Stomach (tissue), 9 donors: ENCODE data around the gene IFT27. TPM values are rescaled to one million over a fixed set of nuclear protein-coding genes. Genes with fewer than 3 reads are reported as not detected.

ENCODE experiments used
- DNase-seq, 2 donors: peaks; one replicate each; pipeline versions ENCODE4 v3.0.0 to v3.0.0-alpha.2; 2013 to 2019
- H3K27ac ChIP-seq, 5 donors: fragments of 200-600 bp in 4 of 5; sonication (generic) in 4 of 5; one replicate each; pipeline ENCODE4 v1.5.1; 2013 to 2019; ENCODE audit warnings: mild to moderate bottlenecking in 1 of 5, moderate library complexity in 1 of 5
- H3K27me3 ChIP-seq, 3 donors: fragments of 200-600 bp; sonication (generic); one replicate each; pipeline ENCODE4 v1.5.1; 2017 to 2019; ENCODE audit warnings: mixed run types in 1 of 3
- H3K36me3 ChIP-seq, 4 donors: fragments of 200-600 bp; sonication (generic); 1 replicate in 3 of 4; 2 replicates in 1 of 4; pipeline ENCODE4 v1.5.1; 2016 to 2019
- H3K4me1 ChIP-seq, 4 donors: fragments of 200-600 bp; sonication (generic); one replicate each; pipeline ENCODE4 v1.5.1; 2016 to 2019
- H3K4me3 ChIP-seq, 4 donors: fragments of 200-600 bp; sonication (generic) in 3 of 4; one replicate each; pipeline ENCODE4 v1.5.1; 2016 to 2019; ENCODE audit warnings: mild to moderate bottlenecking in 1 of 4
- H3K9me3 ChIP-seq, 4 donors: fragments of 200-600 bp; sonication (generic); one replicate each; pipeline ENCODE4 v1.5.1; 2016 to 2019
- EP300 ChIP-seq: sonication (generic); formaldehyde crosslinking; IDR thresholded peaks from one replicate; pipeline ENCODE4 v1.6.1; 2017; ENCODE audit warnings: antibody characterized with exemption
- POLR2A ChIP-seq, 4 donors: fragments of 450-650 bp; IDR thresholded peaks; one replicate each; pipeline ENCODE4 v1.6.1; 2016; ENCODE audit warnings: antibody characterized with exemption in 4 of 4, control low read depth in 2 of 4, mild to moderate bottlenecking in 1 of 4, moderate library complexity in 1 of 4
- POLR2AphosphoS5 ChIP-seq, 3 donors: sonication (generic); formaldehyde crosslinking; IDR thresholded peaks; one replicate each; pipeline ENCODE4 v1.6.1; 2016; ENCODE audit warnings: antibody characterized with exemption in 3 of 3
- WGBS, 5 donors: extraction: QIAGEN DNeasy Blood & Tissue Kit in 3 of 5; methylation state at CpG; one replicate each; pipeline versions ENCODE4 v1.1.5 to v1.1.7; 2013 to 2018; 5-methylcytosine and 5-hydroxymethylcytosine counted together
- intact Hi-C: fragments of 100-400 bp; cut with DNase I; formaldehyde crosslinking; loops from one replicate; pipeline ENCODE4 v1.15.1; 2023; ENCODE audit warnings: low total_unique reads
- polyA plus RNA-seq, 3 donors: library from polyadenylated mRNA; stranded (reverse); fragments of 200-250 nt; gene quantifications; one replicate each; pipeline ENCODE4 v1.2.3, GENCODE V29; 2013
- total RNA-seq, 5 donors: library from RNA; depleted of rRNA; stranded (reverse); fragments of >200 nt; gene quantifications; one replicate each; pipeline versions ENCODE4 v1.1.0 to v1.2.3, GENCODE V29; 2014 to 2016
- TF ChIP-seq, protein P1 (sequence below), 7 experiments: fragments of 450-650 bp in 4 of 7; fragments of 200-600 bp in 3 of 7; sonication (generic) in 3 of 7; IDR thresholded peaks; one replicate each; pipeline ENCODE4 v1.5.1; 2016 to 2019; ENCODE audit warnings: antibody characterized with exemption in 7 of 7, control low read depth in 2 of 7, mild to moderate bottlenecking in 1 of 7
- donor health status: healthy with polysubstance abuse.
- donor health status: Bipolar disorder and iron deficiency.
- donor health status: healthy.

IFT27 gene
- total and polyA plus RNA-seq, 8 donors = 8.2 to 36.1 (median 18.4) TPM

DNA sequence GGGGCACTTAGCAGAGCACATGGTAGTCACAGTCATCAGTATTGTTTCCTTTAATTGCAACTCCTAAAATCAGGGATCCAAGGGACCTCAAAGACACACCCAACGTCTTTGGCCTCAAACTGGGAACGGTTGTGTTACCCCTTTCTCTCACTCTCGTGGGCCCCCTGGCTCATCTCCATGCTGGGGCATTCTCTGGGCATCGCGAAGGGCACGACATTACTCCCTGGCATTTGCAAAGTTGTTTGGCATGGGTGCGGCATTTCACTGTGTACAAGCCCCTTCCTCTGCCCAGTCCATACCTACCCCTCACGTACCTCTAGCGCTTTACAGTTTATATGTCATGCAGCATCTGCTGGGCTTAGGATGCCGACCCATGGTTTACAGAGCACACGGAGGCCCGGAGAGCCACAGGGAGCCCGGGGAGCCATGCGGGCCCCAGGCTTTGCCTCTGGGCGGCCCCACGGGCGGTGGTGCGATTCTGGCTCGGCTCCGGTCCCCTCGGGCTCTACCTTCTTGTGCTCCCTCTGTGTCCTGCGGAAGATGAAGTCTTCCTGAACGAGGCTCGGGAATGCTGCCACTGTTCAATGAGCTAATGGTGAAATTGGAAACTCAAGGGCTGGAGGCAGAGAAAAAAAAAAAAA, 50.4 kb downstream of the IFT27 start:
- intact Hi-C loops = no loop called here
- no peak overlapping the region for H3K27ac ChIP-seq
- H3K4me3 ChIP-seq = no peak overlapping the region
- peaks cover 0 to 83% (median 17%) of the 10 kb centered on the region in 3 donors for H3K27me3 ChIP-seq
- TF ChIP-seq POLR2A (IDR thresholded peaks at IDR 0.05) = no peak
- 66 to 79% (median 75%) methylated on average over 24 of the region's 24 CpGs for WGBS, 5 donors
- H3K4me1 ChIP-seq = no peaks in the 10 kb centered on the region
- no peaks in the 10 kb centered on the region for H3K36me3 ChIP-seq
- DNase-seq = no peak
- H3K9me3 ChIP-seq = no peaks in the 10 kb centered on the region

DNA sequence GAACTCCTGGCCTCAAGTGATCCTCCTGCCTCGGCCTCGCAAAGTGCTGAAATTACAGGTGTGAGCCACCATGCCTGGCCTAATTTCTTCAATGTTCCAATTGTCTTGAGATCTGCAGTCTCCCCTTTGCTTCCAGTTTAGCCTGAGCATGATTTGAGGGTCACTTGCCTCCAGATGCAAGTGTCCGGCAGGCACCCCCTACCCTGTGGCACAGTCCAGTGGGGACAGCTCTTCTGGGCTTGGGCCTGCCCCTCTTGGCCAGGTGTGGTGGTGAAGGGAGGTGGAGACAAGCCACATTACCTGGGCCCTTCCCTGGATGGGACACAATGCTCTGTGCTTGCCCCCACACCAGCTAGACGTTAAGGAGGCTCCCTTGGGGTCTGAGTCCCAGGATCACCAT, 51.1 kb downstream of the IFT27 start:
- H3K27ac ChIP-seq = no peak overlapping the region
- H3K4me1 ChIP-seq = no peaks in the 10 kb centered on the region
- 81 to 92% (median 83%) methylated on average over 3 to 4 of the region's 4 CpGs for WGBS, 5 donors
- H3K9me3 ChIP-seq = no peaks in the 10 kb centered on the region
- H3K36me3 ChIP-seq = no peaks in the 10 kb centered on the region
- intact Hi-C loops = no loop called here
- no peak for DNase-seq
- peaks cover 0 to 83% (median 17%) of the 10 kb centered on the region in 3 donors for H3K27me3 ChIP-seq
- no peak for TF ChIP-seq EP300
- TF ChIP-seq, protein P1, sequence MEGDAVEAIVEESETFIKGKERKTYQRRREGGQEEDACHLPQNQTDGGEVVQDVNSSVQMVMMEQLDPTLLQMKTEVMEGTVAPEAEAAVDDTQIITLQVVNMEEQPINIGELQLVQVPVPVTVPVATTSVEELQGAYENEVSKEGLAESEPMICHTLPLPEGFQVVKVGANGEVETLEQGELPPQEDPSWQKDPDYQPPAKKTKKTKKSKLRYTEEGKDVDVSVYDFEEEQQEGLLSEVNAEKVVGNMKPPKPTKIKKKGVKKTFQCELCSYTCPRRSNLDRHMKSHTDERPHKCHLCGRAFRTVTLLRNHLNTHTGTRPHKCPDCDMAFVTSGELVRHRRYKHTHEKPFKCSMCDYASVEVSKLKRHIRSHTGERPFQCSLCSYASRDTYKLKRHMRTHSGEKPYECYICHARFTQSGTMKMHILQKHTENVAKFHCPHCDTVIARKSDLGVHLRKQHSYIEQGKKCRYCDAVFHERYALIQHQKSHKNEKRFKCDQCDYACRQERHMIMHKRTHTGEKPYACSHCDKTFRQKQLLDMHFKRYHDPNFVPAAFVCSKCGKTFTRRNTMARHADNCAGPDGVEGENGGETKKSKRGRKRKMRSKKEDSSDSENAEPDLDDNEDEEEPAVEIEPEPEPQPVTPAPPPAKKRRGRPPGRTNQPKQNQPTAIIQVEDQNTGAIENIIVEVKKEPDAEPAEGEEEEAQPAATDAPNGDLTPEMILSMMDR (IDR thresholded peaks at IDR 0.05) = no peak
- no peak for TF ChIP-seq POLR2AphosphoS5 (IDR thresholded peaks at IDR 0.05)
- no peak for TF ChIP-seq POLR2A (IDR thresholded peaks at IDR 0.05)
- H3K4me3 ChIP-seq = no peak overlapping the region

- no peaks in the 10 kb centered on the region for H3K4me1 ChIP-seq
These were observed 53.9 kb downstream of the IFT27 start for GRCh38 chr22:36722055-36722454.

GRCh38 chr22:36715647-36716046, 60.3 kb downstream of the IFT27 start:
- no peaks in the 10 kb centered on the region for H3K36me3 ChIP-seq
- no peak overlapping the region for H3K27ac ChIP-seq
- H3K9me3 ChIP-seq = no peaks in the 10 kb centered on the region
- H3K27me3 ChIP-seq = peaks cover 0 to 58% (median 3%) of the 10 kb centered on the region in 3 donors
- no peak overlapping the region for H3K4me3 ChIP-seq
- DNase-seq = no peak
- 89 to 95% (median 92%) methylated on average over 1 of the region's 1 CpG for WGBS, 5 donors
- H3K4me1 ChIP-seq = no peaks in the 10 kb centered on the region
- TF ChIP-seq POLR2A (IDR thresholded peaks at IDR 0.05) (no peak), EP300 (no peak), POLR2AphosphoS5 (IDR thresholded peaks at IDR 0.05) (no peak)
- TF ChIP-seq, protein P1 (IDR thresholded peaks at IDR 0.05) = no peak
- intact Hi-C loops = no loop called here

More at GRCh38 chr22:36722055-36722454, 53.9 kb downstream of the IFT27 start:
- Histone ChIP-seq H3K36me3 (no peaks in the 10 kb centered on the region), H3K27ac (no peak overlapping the region), H3K4me3 (no peak overlapping the region), H3K27me3 (peaks cover 0 to 85% (median 20%) of the 10 kb centered on the region in 3 donors), H3K9me3 (no peaks in the 10 kb centered on the region)
- intact Hi-C loops = no loop called here
- DNase-seq = no peak
- TF ChIP-seq EP300 (no peak), POLR2A (IDR thresholded peaks at IDR 0.05) (no peak), POLR2AphosphoS5 (IDR thresholded peaks at IDR 0.05) (no peak)
- TF ChIP-seq, protein P1 (IDR thresholded peaks at IDR 0.05) = no peak

GRCh38 chr22:36714110-36714509, 61.8 kb downstream of the IFT27 start:
- 81 to 95% (median 84%) methylated on average over 2 of the region's 2 CpGs for WGBS, 5 donors
- Histone ChIP-seq H3K4me1 (no peaks in the 10 kb centered on the region), H3K4me3 (no peak overlapping the region), H3K36me3 (no peaks in the 10 kb centered on the region), H3K27ac (no peak overlapping the region), H3K9me3 (no peaks in the 10 kb centered on the region), H3K27me3 (peaks cover 0 to 62% (median 3%) of the 10 kb centered on the region in 3 donors)
- DNase-seq = no peak
- intact Hi-C loops = no loop called here
- no peak for TF ChIP-seq POLR2A (IDR thresholded peaks at IDR 0.05)
- TF ChIP-seq, protein P1 (IDR thresholded peaks at IDR 0.05) = no peak
- no peak for TF ChIP-seq POLR2AphosphoS5 (IDR thresholded peaks at IDR 0.05)
- no peak for TF ChIP-seq EP300
